H9 (cell line): ENCODE data around the gene GORASP1. TPM values are rescaled to one million over a fixed set of nuclear protein-coding genes. Genes with fewer than 3 reads are reported as not detected.

Source experiments
- DNase-seq: peaks from one replicate; pipeline ENCODE4 v3.0.0-alpha.2; 2017
- H2AFZ ChIP-seq: one replicate; pipeline ENCODE4 v1.6.1; 2013; ENCODE audit warnings: mild to moderate bottlenecking, low read length, control low read depth, moderate library complexity
- H2AK5ac ChIP-seq: 2 replicates; pipeline ENCODE4 v1.6.1; 2013; ENCODE audit warnings: low read length, control low read depth, mixed read lengths; ENCODE audit not compliant: insufficient read length
- H2BK120ac ChIP-seq: one replicate; pipeline ENCODE4 v1.6.1; 2013; ENCODE audit warnings: low read depth, mild to moderate bottlenecking, low read length, control low read depth, inconsistent platforms; ENCODE audit not compliant: poor library complexity, severe bottlenecking
- H2BK12ac ChIP-seq: 2 replicates; pipeline ENCODE4 v1.6.1; 2013; ENCODE audit warnings: low read length, control low read depth, mixed read lengths, low read depth; ENCODE audit not compliant: insufficient read length
- H2BK15ac ChIP-seq: 2 replicates; pipeline ENCODE4 v1.6.1; 2013; ENCODE audit warnings: low read depth, low read length, control low read depth
- H2BK20ac ChIP-seq: one replicate; pipeline ENCODE4 v1.6.1; 2013; ENCODE audit warnings: low read depth, mild to moderate bottlenecking, low read length, control low read depth, inconsistent platforms; ENCODE audit not compliant: poor library complexity, severe bottlenecking
- H2BK5ac ChIP-seq: 2 replicates; pipeline ENCODE4 v1.6.1; 2013; ENCODE audit warnings: low read length, control low read depth, mixed read lengths; ENCODE audit not compliant: insufficient read length
- H3K14ac ChIP-seq: 2 replicates; pipeline ENCODE4 v1.6.1; 2013; ENCODE audit warnings: low read length, control low read depth; ENCODE audit not compliant: insufficient read depth
- H3K18ac ChIP-seq: 2 replicates; pipeline ENCODE4 v1.6.1; 2013; ENCODE audit warnings: low read depth, mild to moderate bottlenecking, mixed read lengths, low read length, control low read depth; ENCODE audit not compliant: insufficient read length
- H3K23ac ChIP-seq: 2 replicates; pipeline ENCODE4 v1.6.1; 2013; ENCODE audit warnings: low read length, control low read depth, mixed read lengths, low read depth; ENCODE audit not compliant: insufficient read length
- H3K23me2 ChIP-seq: 2 replicates; pipeline ENCODE4 v1.6.1; 2013; ENCODE audit warnings: low read depth, mild to moderate bottlenecking, mixed read lengths, low read length, control low read depth; ENCODE audit not compliant: insufficient read length, poor library complexity, severe bottlenecking
- H3K27ac ChIP-seq: 2 replicates; pipeline ENCODE4 v1.5.1; 2013; ENCODE audit warnings: low read length, control low read depth, mixed read lengths, low read depth; ENCODE audit not compliant: insufficient read length
- H3K27me3 ChIP-seq: 2 replicates; pipeline ENCODE4 v1.6.1; 2013; ENCODE audit warnings: low read length, control low read depth, inconsistent platforms; ENCODE audit not compliant: insufficient read depth
- H3K4ac ChIP-seq: 2 replicates; pipeline ENCODE4 v1.6.1; 2013; ENCODE audit warnings: low read depth, mild to moderate bottlenecking, control low read depth, inconsistent platforms, low read length, moderate library complexity
- H3K4me1 ChIP-seq: 2 replicates; pipeline ENCODE4 v1.6.1; 2013; ENCODE audit warnings: low read length, control low read depth, inconsistent platforms; ENCODE audit not compliant: insufficient read depth
- H3K4me2 ChIP-seq: 2 replicates; pipeline ENCODE4 v1.6.1; 2013; ENCODE audit warnings: low read length, control low read depth, mixed read lengths; ENCODE audit not compliant: insufficient read length, insufficient read depth
- H3K56ac ChIP-seq: 2 replicates; pipeline ENCODE4 v1.6.1; 2013; ENCODE audit warnings: low read depth, mild to moderate bottlenecking, mixed read lengths, low read length, control low read depth; ENCODE audit not compliant: insufficient read length
- H3K79me1 ChIP-seq: 2 replicates; pipeline ENCODE4 v1.6.1; 2013; ENCODE audit warnings: low read depth, mild to moderate bottlenecking, moderate library complexity, low read length, control low read depth, inconsistent platforms; ENCODE audit not compliant: insufficient read depth, poor library complexity, severe bottlenecking
- H3K79me2 ChIP-seq: 2 replicates; pipeline ENCODE4 v1.6.1; 2013; ENCODE audit warnings: low read length, control low read depth, inconsistent platforms; ENCODE audit not compliant: insufficient read depth
- H3K9ac ChIP-seq: 2 replicates; pipeline ENCODE4 v1.6.1; 2013; ENCODE audit warnings: low read length, control low read depth, mixed read lengths; ENCODE audit not compliant: insufficient read length; ENCODE audit errors: extremely low read depth
- H3K9me3 ChIP-seq: one replicate; pipeline ENCODE4 v1.6.1; 2013; ENCODE audit warnings: low read depth, low read length, inconsistent platforms; ENCODE audit not compliant: control insufficient read depth
- H3T11ph ChIP-seq: one replicate; pipeline ENCODE4 v1.6.1; 2013; ENCODE audit warnings: mild to moderate bottlenecking, low read length, control low read depth, inconsistent platforms
- H4K20me1 ChIP-seq: one replicate; pipeline ENCODE4 v1.6.1; 2013; ENCODE audit not compliant: control insufficient read depth, insufficient read length, insufficient read depth
- H4K5ac ChIP-seq: 2 replicates; pipeline ENCODE4 v1.6.1; 2013; ENCODE audit warnings: low read depth, mild to moderate bottlenecking, mixed read lengths, low read length, control low read depth; ENCODE audit not compliant: insufficient read length
- H4K8ac ChIP-seq: replicated peaks from 2 replicates; pipeline ENCODE4 v1.6.1; 2013; ENCODE audit warnings: low read length, control low read depth, mixed read lengths, low read depth; ENCODE audit not compliant: insufficient read length
- H4K91ac ChIP-seq: 2 replicates; pipeline ENCODE4 v1.6.1; 2013; ENCODE audit warnings: low read depth, mild to moderate bottlenecking, moderate library complexity, mixed read lengths, low read length, control low read depth; ENCODE audit not compliant: insufficient read length
- H3K27ac Mint-ChIP-seq, 3 experiments: 2 replicates in 2 of 3; 3 replicates in 1 of 3; pipeline ENCODE4 v1.8.0; 2020 to 2021; ENCODE audit warnings: mixed read lengths in 3 of 3, mild to moderate bottlenecking in 1 of 3, moderate library complexity in 1 of 3
- H3K27me3 Mint-ChIP-seq: 2 replicates; pipeline ENCODE4 v1.8.0; 2021; ENCODE audit warnings: low read depth, mild to moderate bottlenecking, moderate library complexity, mixed read lengths
- H3K36me3 Mint-ChIP-seq, 3 experiments: 2 replicates in 2 of 3; 3 replicates in 1 of 3; pipeline ENCODE4 v1.8.0; 2020 to 2021; ENCODE audit warnings: low read depth in 3 of 3, mixed read lengths in 3 of 3; ENCODE audit not compliant: insufficient read depth in 1 of 3
- H3K4me1 Mint-ChIP-seq, 2 experiments: 2 replicates each; pipeline ENCODE4 v1.8.0; 2020; ENCODE audit warnings: mixed read lengths in 2 of 2
- H3K4me3 Mint-ChIP-seq, 2 experiments: 2 replicates in 1 of 2; 3 replicates in 1 of 2; pipeline ENCODE4 v1.8.0; 2020 to 2021; ENCODE audit warnings: mild to moderate bottlenecking in 2 of 2, mixed read lengths in 2 of 2, moderate library complexity in 1 of 2
- H3K9me3 Mint-ChIP-seq, 2 experiments: 2 replicates in 1 of 2; 3 replicates in 1 of 2; pipeline ENCODE4 v1.8.0; 2020; ENCODE audit warnings: mild to moderate bottlenecking in 2 of 2, mixed read lengths in 2 of 2, moderate library complexity in 1 of 2
- WGBS: extraction: QIAGEN DNeasy Blood & Tissue Kit; methylation state at CpG from one replicate; pipeline ENCODE4 v1.1.7; 2013; ENCODE audit warnings: missing lambda C conversion rate, low lambda C conversion rate, mixed read lengths; ENCODE audit not compliant: insufficient read length; ENCODE audit errors: extremely low coverage; 5-methylcytosine and 5-hydroxymethylcytosine counted together
- total RNA-seq: library from RNA; stranded (reverse); gene quantifications from 2 replicates; pipeline ENCODE4 v1.2.1, GENCODE V29; 2021
- TF ChIP-seq, protein P1 (sequence below): fragments of 200-600 bp; sonication (generic); conservative IDR thresholded peaks from 3 replicates; pipeline ENCODE4 v1.8.0; 2021; ENCODE audit warnings: antibody characterized with exemption, mild to moderate bottlenecking

The GORASP1 gene
- total RNA-seq, 1 experiment from 2014 or later, result 37.4 TPM

DNA sequence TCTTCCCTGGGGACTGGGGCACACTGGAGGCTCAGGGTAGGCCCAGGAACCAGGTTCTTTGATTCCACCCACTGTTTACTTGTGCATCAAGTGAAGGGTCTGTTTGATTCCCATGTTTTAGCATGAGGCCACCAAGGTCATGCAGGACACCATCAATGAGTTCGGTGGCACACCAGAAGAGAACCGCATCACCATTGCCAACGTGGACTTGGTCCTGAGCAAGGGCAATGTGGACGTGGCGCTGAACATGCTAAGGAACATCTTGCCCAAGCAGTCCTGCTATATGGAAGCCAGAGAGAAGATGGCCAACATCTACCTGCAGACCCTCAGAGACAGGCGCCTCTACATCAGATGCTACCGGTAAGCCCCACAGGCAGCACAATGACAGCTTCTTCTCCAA, 21.5 kb upstream of the GORASP1 start:
- H3K4me1 Mint-ChIP-seq, result peaks cover 10 to 15% of the 10 kb centered on the region in 2 experiments
- Histone ChIP-seq H2BK15ac (no peak overlapping the region), H3K79me1 (no peaks in the 10 kb centered on the region), H3T11ph (no peak overlapping the region), H4K8ac (no peak overlapping the region), H3K18ac (no peak overlapping the region), H3K4me1 (no peaks in the 10 kb centered on the region; the same call in 1 of the 2 replicates), H3K14ac (no peak overlapping the region), H3K56ac (no peak overlapping the region), H3K27ac (no peak overlapping the region), H2BK5ac (no peak overlapping the region), H2AFZ (no peak overlapping the region), H3K23me2 (no peaks in the 10 kb centered on the region), H3K23ac (no peak overlapping the region), H4K5ac (no peak overlapping the region), H4K20me1 (peaks cover 2% of the 10 kb centered on the region), H4K91ac (no peak overlapping the region), H3K79me2 (no peaks in the 10 kb centered on the region), H3K27me3 (no peaks in the 10 kb centered on the region), H2BK20ac (no peak overlapping the region), H2BK12ac (no peak overlapping the region), H2BK120ac (no peak overlapping the region), H3K4ac (no peak overlapping the region), H3K9me3 (no peaks in the 10 kb centered on the region), H2AK5ac (no peak overlapping the region), H3K4me2 (no peak overlapping the region), H3K9ac (no peak overlapping the region)
- TF ChIP-seq, protein P1, sequence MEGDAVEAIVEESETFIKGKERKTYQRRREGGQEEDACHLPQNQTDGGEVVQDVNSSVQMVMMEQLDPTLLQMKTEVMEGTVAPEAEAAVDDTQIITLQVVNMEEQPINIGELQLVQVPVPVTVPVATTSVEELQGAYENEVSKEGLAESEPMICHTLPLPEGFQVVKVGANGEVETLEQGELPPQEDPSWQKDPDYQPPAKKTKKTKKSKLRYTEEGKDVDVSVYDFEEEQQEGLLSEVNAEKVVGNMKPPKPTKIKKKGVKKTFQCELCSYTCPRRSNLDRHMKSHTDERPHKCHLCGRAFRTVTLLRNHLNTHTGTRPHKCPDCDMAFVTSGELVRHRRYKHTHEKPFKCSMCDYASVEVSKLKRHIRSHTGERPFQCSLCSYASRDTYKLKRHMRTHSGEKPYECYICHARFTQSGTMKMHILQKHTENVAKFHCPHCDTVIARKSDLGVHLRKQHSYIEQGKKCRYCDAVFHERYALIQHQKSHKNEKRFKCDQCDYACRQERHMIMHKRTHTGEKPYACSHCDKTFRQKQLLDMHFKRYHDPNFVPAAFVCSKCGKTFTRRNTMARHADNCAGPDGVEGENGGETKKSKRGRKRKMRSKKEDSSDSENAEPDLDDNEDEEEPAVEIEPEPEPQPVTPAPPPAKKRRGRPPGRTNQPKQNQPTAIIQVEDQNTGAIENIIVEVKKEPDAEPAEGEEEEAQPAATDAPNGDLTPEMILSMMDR, result no peak
- DNase-seq, result no peak
- H3K27me3 Mint-ChIP-seq, result peaks cover 1% of the 10 kb centered on the region; the same call in 1 of the 2 replicates
- H3K9me3 Mint-ChIP-seq, result no peaks in the 10 kb centered on the region
- no peak overlapping the region for H3K4me3 Mint-ChIP-seq
- no peaks in the 10 kb centered on the region for H3K36me3 Mint-ChIP-seq
- no peak overlapping the region for H3K27ac Mint-ChIP-seq
- WGBS, result no CpG with 5 or more reads among the region's 7 CpGs
